Measurements from ENCODE around the gene MCAM. TPM values are rescaled to one million over a fixed set of nuclear protein-coding genes. Genes with fewer than 3 reads are reported as not detected.

Gene MCAM
- total RNA-seq, 1 experiment from 2014 or later: 26.4 TPM

DNA sequence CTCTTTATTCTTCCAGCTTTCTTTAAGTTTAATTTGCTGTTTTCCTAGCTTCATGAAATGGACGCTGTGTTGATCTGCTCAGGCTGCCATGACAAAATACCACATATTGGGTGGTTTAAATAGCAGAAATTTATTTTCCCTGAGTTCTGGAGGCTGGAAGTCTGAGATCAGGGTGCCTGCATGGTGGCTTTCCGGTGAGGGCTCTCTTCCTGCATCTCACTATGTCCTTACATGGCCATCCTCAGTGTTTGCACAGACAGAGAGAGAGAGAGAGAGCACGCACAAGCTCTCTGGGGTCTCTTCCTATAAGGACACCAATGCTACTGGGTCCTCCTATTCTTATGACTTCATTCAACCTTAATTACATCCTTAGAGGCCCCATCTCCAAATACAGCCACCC is 28.7 kb downstream of the MCAM start (continued):
- TF ChIP-seq, protein P1, sequence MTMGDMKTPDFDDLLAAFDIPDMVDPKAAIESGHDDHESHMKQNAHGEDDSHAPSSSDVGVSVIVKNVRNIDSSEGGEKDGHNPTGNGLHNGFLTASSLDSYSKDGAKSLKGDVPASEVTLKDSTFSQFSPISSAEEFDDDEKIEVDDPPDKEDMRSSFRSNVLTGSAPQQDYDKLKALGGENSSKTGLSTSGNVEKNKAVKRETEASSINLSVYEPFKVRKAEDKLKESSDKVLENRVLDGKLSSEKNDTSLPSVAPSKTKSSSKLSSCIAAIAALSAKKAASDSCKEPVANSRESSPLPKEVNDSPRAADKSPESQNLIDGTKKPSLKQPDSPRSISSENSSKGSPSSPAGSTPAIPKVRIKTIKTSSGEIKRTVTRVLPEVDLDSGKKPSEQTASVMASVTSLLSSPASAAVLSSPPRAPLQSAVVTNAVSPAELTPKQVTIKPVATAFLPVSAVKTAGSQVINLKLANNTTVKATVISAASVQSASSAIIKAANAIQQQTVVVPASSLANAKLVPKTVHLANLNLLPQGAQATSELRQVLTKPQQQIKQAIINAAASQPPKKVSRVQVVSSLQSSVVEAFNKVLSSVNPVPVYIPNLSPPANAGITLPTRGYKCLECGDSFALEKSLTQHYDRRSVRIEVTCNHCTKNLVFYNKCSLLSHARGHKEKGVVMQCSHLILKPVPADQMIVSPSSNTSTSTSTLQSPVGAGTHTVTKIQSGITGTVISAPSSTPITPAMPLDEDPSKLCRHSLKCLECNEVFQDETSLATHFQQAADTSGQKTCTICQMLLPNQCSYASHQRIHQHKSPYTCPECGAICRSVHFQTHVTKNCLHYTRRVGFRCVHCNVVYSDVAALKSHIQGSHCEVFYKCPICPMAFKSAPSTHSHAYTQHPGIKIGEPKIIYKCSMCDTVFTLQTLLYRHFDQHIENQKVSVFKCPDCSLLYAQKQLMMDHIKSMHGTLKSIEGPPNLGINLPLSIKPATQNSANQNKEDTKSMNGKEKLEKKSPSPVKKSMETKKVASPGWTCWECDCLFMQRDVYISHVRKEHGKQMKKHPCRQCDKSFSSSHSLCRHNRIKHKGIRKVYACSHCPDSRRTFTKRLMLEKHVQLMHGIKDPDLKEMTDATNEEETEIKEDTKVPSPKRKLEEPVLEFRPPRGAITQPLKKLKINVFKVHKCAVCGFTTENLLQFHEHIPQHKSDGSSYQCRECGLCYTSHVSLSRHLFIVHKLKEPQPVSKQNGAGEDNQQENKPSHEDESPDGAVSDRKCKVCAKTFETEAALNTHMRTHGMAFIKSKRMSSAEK (CRISPR knock-in tag; IDR thresholded peaks at IDR 0.05; ENCODE audit: borderline replicate concordance): no peak
- TF ChIP-seq FOXK1 (CRISPR knock-in tag; IDR thresholded peaks at IDR 0.05): no peak
- no peak for TF ChIP-seq NFATC4 (CRISPR knock-in tag; IDR thresholded peaks at IDR 0.05)
- no peak for TF ChIP-seq MAX (CRISPR knock-in tag; IDR thresholded peaks at IDR 0.05)
- TF ChIP-seq ZNF423 (CRISPR knock-in tag; IDR thresholded peaks at IDR 0.05): no peak
- no peak for TF ChIP-seq NFE2L1 (CRISPR knock-in tag; IDR thresholded peaks at IDR 0.05)

DNA sequence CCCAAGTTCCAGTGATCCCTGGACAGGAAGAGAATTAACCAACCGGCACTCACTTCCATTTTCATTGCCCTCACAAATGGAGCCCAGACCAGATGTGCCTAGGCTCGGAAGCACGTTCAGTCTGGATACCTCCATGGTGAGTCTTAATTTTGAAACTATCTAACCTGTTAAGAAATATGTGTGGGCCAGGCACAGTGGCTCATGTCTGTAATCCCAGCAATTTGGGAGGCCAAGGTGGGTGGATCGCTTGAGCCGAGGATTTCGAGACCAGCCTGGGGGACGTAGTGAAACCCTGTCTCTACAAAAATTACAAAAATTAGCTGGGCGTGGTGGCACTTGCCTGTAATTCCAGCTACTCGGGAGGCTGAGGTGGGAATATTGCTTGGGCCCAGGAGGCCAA is 31.5 kb downstream of the MCAM start:
- Mint-ChIP-seq H3K4me3 (no peak overlapping the region), H3K4me1 (no peaks in the 10 kb centered on the region), H3K9me3 (no peaks in the 10 kb centered on the region), H3K27ac (no peak overlapping the region), H3K27me3 (ENCODE audit: low read depth) (no peaks in the 10 kb centered on the region), H3K36me3 (peaks cover 44% of the 10 kb centered on the region)
- ATAC-seq: no peak
- TF ChIP-seq TEAD1 (CRISPR knock-in tag; IDR thresholded peaks at IDR 0.05): no peak
- no peak for TF ChIP-seq CTCF (IDR thresholded peaks at IDR 0.05)
- TF ChIP-seq GABPB1 (CRISPR knock-in tag; IDR thresholded peaks at IDR 0.05): no peak
- no peak for TF ChIP-seq NFE2L1 (CRISPR knock-in tag; IDR thresholded peaks at IDR 0.05)
- no peak for TF ChIP-seq JAZF1 (CRISPR knock-in tag; IDR thresholded peaks at IDR 0.05)
- TF ChIP-seq, protein P2, sequence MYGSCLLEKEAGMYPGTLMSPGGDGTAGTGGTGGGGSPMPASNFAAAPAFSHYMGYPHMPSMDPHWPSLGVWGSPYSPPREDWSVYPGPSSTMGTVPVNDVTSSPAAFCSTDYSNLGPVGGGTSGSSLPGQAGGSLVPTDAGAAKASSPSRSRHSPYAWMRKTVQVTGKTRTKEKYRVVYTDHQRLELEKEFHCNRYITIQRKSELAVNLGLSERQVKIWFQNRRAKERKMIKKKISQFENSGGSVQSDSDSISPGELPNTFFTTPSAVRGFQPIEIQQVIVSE (CRISPR knock-in tag; IDR thresholded peaks at IDR 0.05; ENCODE audit: borderline replicate concordance): no peak
- no peak for TF ChIP-seq ETV6 (CRISPR knock-in tag; IDR thresholded peaks at IDR 0.05)
- no peak for TF ChIP-seq AR (CRISPR knock-in tag; IDR thresholded peaks at IDR 0.05)
- TF ChIP-seq ZNF416 (CRISPR knock-in tag; IDR thresholded peaks at IDR 0.05): no peak
- no peak for TF ChIP-seq MXD4 (CRISPR knock-in tag; IDR thresholded peaks at IDR 0.05; ENCODE audit: borderline replicate concordance)
- no peak for TF ChIP-seq ATF6 (CRISPR knock-in tag; IDR thresholded peaks at IDR 0.05)
- TF ChIP-seq ZNF219 (CRISPR knock-in tag; IDR thresholded peaks at IDR 0.05; ENCODE audit: borderline replicate concordance): no peak
- TF ChIP-seq, protein P3, sequence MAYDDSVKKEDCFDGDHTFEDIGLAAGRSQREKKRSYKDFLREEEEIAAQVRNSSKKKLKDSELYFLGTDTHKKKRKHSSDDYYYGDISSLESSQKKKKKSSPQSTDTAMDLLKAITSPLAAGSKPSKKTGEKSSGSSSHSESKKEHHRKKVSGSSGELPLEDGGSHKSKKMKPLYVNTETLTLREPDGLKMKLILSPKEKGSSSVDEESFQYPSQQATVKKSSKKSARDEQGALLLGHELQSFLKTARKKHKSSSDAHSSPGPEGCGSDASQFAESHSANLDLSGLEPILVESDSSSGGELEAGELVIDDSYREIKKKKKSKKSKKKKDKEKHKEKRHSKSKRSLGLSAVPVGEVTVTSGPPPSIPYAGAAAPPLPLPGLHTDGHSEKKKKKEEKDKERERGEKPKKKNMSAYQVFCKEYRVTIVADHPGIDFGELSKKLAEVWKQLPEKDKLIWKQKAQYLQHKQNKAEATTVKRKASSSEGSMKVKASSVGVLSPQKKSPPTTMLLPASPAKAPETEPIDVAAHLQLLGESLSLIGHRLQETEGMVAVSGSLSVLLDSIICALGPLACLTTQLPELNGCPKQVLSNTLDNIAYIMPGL (CRISPR knock-in tag; IDR thresholded peaks at IDR 0.05): no peak
- DNase-seq (ENCODE audit: low spot score): no peak
- CTCF ChIA-PET: interaction anchor here (1.3 kb wide), 1 partner anchor 79 kb away, joined by 9 read pairs; the partner anchor contains the start of gene CBL
- POLR2A ChIA-PET: no interaction called here

All from WTC11 (cell line).